NCI-H2081 treated with DMSO at 0.1 percent for 48 hours (cell line): ENCODE data around the gene RAB3GAP1.
"Not testable (repeated sequence)": the region's sequence is repeated elsewhere in the genome, so short reads cannot be mapped to it uniquely, and the experiment has no call there.

Experiments used
- DNase-seq: peaks from one replicate; lab custom pipeline; 2025; lab: John Stamatoyannopoulos, UW

Gene RAB3GAP1

DNA sequence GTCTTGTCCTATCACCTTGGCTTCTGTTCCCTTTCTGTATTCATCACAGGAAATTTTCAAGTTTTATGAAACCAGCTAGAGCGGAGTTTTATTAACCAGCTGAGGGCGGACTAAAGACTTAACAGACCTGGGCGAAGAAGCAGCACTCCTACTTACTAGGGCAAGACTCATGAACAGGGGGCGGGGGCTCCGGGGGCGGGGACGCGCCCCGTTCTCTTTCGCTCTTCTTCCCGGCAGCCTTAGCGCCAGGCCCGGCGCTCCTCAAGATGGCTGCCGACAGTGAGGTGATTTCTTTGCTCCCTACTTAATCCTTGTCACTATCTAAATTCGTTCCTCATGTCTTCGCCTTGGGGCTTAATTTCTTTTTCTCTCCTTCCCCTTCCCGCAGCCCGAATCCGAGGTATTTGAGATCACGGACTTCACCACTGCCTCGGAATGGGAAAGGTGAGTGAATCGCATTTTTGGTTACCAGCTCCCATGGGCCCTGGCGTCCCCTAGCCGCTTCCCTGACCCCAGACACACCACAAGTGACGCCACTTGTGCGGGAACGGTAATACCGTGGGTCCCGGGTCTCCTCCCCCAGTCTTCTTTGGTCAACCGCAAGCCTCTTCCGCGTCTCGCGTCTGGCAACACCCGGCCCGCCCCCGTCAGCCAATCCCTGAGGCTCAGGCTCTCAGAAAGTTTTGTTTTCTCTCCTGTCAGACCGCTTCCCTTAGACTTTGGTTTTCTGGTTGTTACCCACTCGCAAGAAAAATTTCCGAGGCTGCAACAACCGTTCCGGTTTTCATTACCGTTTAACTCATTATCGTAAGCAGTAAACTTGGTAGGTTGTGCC, at the start of gene RAB3GAP1:
RAB3GAP1 (plus strand) TSS at position 251 of the 835 bp plus-strand sequence; CDS start at position 267, 16 bp downstream.
- DNase-seq = peak; percentile 8

DNA sequence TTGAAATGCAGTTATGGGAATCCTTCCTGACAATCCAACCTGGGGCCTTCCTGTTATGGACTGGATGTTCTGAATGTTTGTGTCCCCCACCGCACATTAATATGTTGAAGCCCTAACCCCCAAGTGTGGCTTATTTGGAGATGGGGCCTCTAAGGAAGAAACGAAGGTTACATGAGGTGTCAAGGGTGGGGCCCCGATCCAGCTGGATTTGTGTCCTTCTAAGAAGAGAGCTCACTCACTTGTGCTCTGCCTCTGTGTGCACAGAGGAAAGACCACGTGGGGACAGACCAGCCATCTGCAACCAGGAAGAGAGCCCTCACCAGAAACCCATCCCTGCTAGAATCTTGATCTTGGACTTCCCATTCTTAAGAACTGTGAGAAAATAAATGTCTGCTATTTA, 49.3 kb upstream of the RAB3GAP1 start:
- no peak for DNase-seq

DNA sequence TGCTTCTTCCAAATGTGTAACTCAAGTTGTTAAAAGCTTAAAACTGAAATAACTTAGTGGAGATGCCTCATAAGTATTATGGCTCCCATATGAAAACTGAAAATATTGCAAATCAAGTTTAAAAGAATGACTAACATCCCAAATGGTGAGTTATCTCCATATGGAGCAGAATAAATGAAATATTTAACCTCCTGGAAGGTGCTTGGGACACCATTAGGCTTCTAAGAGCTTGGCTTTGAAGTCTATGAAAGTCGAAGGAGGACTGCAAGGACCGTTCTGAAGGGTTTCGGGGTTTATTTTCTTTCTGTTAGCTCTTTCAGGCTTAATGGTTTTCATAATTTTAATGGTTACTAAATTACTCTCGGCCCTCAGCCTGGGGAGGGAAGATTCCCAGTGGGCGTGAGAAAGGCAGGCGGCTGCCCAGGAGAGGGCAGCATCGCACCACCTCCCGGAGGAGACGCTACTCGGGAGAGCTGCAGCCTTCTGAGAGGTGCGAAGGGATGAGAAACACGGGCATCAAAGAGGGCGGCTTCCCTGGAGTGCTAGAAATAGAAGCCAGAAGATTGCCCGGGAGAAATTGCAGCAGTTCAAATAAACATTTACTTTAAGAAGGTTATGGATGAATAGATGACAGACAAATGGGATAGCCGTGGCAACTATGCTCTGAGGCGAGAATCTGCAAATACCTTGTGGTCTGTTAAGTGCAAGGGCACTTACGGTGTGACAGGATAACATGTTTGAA, 47.9 kb upstream of the RAB3GAP1 start:
- no peak for DNase-seq

DNA sequence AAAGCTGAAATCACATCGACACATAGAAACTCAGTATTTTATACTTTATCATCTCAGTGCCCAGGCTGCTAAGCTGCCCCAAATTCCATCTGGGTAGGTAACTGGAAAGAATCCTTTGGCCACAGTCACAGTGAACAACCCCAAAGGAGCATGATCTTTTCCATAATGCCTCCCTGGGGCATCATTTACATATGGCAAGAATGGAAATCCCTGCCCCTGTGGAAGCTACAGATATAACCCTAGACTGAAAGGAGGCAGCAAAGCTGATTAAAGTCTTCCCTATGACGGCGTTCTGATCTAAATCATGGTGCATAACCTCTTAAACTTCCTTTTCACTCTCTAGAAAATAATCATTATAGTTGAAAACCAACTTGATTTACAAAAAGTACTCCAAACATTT, 46.3 kb upstream of the RAB3GAP1 start:
- DNase-seq = no peak

DNA sequence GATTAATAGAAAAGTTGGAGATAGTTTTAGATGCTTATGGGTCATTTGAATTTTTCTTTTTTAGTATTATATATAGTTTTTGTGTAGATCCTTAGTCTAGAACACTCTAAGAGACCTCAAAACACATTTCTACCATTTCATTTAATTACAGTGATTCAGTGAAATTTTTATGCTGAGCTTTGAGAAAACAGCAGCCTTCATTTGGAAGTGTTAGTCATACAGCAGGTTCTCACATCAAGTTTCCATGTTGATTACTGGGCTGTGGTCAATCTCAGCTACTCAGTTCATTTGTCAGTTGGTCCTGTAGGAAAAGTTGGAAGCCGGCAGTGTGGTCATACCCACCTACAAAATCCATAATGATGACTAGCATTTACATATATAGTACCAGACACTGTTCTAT, 42.8 kb upstream of the RAB3GAP1 start:
- no peak for DNase-seq

DNA sequence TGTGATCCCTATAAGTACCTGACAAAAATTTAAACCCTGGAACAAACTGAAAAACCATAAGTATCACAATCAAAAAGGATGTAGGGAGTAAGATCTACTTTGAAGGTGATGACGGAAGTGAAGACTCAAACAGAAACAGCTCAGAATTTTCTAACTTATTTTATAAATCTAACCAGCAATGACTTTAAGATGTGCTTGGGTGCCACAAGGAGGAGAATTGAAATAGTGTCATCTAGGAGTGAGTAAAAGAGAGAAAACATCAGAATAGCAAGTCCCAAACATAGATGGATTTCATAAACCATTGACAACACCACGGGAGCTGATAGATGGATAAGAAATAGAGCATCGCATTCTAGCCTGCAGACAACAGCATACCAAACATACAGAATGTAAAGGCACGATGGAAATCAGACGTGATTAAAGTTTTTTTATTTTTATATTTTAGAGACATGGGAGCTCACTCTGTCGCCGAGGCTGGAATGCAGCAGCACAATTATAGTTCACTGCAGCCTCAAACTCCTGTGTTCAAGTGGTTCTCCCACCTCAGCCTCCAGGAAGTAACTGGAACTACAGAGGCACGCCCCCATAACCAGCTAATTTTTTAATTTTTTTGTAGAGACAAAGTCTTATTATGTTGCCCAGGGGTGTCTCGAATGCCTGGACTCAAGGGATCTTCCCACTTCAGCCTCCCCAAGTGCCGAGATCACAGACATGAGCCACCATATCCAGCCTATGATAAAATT, 41.7 kb upstream of the RAB3GAP1 start:
- no peak for DNase-seq

DNA sequence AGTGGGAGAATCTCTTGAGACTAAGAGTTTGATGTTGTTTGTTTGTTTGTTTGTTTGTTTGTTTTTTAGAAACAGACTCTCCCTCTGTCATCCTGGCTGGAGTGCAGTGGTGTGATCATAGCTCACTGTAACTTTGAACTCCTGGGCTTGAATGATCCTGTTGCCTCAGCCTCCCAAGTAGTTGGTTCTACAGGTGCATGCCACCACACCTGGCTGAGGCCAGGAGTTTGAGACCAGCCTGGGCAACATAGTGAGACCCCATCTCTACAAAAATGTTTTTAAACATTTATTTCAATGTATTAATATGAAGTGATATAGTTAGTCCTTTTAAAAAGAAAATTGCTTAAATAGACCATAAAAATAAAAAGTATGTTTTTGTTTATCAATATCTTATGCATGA, 40.5 kb upstream of the RAB3GAP1 start:
- no peak for DNase-seq

DNA sequence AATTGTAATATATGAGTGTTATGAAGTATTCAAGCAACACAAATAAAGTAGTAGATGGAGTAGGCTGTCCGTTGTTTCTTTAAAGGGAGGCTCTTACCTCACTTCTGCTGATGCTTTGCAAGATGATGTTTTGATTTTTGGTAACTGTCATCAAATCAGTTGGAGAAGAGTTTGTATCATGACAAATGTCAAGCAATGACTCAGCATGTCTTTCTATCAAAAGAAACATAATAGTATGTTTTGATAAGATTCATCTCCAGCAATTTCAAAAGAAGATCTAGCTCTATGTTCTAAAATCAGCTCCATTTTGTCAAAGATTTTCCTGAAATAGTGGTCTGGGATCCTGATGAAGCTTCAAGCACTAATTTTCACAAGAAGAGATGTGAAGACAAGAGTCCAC, 30.5 kb upstream of the RAB3GAP1 start:
- DNase-seq = no peak

DNA sequence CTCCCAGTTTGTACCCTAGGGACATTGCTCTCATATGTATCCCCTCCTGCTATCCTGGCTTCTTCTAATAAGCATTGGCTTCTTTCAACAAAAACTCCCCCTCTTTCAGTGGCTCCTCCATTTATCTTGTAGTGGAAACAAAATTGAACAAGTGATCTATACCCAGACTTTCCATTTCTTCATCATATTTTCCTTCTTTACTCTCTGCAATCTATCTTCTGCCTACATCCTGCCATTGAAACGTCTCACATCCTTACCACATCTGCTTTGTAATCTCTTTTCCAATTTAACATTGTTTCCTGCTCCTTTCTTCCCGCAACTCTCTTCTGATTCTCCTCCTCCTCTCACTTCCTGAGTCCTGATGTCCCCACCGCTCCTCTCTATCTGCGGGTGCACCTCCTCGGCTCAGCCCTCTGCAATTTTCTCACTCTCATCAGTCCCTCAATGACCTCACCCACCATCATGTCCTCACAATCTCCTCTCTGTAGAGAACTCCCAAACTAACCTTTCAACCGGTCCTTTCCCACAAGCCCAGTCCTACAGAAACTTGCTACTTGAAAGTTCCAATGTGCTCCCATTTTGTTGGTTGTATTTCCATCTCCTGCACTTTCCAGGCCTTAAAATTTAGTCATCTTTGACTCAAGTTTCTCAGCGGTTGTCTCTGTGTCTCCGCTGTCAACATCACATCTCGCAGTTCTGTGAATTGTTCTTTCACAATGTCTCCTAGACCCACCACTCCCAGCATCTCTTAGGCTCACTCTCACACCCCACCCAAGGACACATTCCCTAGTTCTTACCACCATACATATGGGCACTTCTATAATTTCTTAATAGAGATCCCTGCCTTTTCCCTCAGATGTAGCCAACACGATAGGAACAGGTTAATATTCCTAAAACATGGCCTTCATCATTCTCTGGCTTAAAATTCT, 28.9 kb upstream of the RAB3GAP1 start:
- DNase-seq = no peak

DNA sequence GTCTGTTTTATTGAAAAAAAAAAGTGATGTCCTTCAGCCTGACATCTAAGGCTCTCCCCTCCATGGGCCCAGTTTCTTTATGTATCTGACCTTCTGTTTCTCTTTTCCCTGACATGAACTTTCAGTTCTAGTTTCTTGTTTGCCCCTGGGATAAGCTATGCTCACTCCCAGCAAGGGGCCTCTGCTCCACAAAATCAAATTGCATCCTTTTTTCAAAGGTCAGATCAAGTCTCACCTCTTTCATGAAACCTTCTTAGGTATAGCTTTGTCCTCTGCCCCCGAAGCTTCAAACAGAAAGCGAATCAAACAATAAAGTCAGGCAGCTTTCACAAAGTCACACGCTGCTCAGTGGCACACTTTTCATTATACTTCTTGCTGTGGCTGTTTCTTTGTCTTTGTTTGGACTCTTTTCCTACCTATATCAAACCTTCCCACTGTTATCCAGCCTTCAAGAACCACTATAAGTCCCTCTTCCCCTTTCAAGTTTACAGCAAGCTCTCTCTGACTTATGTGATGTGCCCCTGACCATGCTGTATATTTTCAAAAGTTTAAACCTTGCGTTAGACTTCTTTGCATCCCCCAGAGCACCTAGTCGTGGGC, 28.1 kb upstream of the RAB3GAP1 start:
- DNase-seq = no peak

DNA sequence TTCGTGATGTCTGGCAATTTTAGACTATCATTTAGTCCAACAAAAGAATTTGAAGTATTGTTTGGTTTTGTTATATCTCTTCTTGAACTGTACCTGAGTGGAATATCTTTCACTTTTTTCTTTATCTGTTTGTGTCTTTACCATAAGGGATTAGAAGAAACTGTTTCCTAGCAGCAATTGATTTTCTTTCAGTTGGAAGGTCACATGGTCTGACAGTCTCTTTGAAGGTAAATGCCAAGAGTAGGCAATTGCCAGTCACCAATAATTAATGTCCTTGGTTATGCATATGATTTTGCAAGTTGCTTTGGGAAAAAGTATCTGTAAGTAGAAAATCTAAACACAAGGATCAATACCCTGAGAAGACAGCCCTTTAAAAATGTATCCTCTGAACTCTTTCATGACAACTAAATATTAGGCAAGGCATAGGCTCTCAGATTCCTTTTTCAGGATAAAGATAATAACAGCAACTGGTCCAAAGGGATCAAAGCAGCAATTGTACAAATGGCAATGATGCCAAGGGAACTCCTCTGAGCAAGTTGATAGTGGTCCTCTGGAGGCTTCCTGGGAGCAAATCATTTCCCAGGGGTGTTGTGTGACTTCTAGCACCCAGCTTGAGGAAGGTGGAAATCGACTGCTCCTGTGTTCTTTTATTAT, 22.5 kb upstream of the RAB3GAP1 start:
- DNase-seq = no peak

DNA sequence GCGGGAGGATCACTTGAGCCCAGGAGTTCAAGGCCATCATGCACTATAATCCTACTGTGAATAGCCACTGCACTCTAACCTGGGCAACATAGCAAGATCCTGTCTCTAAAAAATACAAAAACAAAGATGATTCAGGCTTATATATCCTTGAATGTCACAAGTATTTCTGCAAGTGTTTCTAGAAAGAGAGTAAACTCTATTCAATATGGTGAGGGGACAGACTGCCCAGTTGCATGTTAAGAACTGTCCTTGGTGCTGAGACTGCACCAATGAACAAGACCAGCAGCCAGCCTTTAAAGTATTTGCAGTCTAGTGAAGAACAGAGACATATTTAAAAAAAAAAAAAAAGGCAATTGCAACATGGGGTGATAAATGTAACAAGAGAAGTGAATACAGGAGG, 21.3 kb upstream of the RAB3GAP1 start:
- DNase-seq = no peak

DNA sequence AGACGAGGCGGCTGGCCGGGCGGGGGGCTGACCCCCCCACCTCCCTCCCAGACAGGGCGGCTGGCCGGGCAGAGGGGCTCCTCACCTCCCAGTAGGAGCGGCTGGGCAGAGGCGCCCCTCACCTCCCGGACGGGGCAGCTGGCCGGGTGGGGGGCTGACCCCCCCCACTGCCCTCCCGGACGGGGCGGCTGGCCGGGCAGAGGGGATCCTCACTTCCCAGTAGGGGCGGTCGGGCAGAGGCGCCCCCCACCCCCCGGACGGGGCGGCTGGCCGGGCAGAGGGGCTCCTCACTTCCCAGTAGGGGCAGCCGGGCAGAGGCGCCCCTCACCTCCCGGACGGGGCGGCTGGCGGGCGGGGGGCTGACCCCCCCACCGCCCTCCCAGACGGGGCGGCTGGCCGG, 18.9 kb upstream of the RAB3GAP1 start:
- DNase-seq = not testable (repeated sequence)

DNA sequence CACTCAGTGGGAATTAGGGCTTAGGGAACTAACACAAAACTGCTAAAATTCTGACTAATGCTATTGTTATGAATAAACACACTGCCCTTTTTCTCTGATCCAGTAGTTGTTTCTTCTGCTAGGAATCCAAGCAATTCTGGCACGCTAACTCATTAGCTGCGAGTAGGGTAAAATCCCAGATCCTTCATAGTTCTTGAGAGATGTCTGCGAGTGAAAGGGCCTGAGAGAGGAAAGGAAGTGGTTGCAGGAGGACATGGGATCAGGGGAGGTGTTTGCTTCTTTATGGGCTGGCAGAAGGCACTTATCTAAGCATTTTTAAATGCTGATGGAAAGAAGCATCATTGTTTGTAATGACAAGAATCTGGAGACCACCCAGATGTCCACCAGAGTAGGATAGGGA, 14.3 kb upstream of the RAB3GAP1 start:
- DNase-seq = no peak

DNA sequence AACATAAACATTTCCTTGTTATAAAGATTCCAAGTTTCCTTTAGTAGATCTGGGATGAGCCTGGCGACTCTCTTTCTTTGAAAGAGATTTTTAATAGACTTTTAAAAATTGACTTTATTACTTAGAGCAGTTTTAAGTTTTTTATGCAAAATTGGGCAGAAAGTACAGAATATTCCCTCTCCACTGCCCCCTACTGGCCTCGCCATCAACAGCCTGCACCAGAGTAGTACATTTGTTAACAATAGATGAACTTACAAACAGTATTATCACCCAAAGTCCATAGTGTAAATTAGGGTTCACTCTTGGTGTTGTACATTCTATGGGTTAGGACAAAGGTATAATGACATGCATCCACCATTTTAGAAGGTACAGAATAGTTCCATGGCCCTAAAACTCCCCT, 8.7 kb upstream of the RAB3GAP1 start:
- DNase-seq = no peak

DNA sequence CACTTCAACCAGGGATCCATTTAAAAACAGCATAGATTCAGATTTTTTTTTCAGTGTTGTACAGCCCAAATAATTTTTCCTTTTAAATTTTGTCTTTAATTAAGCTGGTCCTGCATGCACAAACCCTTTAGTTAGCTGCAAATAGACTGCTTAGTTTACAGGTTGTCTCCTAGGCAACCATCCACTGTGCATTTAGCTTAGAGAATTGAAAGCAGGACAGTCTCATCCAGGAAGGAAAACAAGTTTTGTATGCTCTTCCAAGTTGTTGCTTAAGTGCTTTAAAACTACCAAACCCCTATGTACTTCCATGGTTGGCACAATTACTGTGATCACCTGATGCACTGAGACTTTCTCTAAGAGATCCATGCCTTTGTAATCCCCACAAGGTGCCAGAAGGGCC, 4.8 kb upstream of the RAB3GAP1 start, which contains the start of gene MAP3K19:
MAP3K19 (minus strand) TSS at position 148 of the 400 bp plus-strand sequence. CDS start 22,800 bp downstream, outside the sequence.
- no peak for DNase-seq

DNA sequence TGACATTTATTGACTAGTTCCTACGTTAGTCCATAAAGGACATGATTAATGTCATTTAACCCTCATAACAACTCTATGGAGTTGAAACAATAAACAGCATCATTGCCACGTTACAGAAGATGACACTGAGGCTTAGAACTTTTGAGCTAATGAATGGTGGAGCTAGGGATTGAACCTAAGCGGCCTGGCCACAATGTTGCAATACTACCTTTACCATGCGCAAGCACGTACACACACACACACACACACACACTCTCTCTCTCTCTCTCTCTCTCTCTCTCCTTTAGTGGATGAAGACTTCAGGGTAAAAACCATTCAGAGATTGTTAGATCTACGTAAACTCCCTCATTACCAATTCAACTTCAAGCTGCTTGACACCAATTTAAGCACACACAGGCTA, 4.0 kb upstream of the RAB3GAP1 start:
- no peak for DNase-seq

DNA sequence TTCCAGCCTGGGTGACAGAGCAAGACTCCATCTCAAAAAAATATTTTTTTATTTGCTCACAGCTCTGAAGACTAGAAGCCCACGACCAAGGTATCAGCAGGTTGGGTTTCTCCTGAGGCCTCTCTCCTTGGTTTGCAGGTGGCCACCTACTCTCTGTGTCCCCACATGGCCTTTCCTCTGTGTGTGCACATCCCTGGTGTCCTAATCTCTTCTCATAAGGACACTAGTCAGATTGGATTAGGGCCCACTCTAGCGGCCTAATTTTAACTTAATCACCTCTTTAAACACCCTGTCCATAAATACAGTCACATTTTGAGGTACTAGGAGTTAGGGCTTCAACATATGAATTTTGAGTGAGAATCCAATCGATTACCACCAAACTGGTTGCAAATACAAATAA, 2.0 kb upstream of the RAB3GAP1 start:
- no peak for DNase-seq

DNA sequence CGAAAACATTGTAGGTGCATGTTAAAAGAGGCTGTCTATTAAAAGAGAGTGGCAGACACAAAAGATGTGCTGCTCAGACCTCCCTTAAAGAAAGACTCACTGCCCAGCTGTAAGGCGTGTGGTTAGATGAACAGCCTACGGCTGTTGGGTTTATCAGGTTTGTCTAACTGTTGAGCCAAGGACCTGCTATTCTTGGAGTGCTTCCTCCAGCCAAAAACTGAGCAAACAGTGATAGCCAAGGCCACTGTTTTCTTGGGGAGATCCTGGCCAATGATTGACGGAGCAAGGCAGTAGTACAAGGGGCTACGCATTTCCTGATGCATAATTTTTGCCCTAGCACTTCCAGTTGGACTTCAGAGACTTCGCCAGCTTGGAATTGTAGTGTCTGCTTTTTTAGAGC, 1.4 kb upstream of the RAB3GAP1 start:
- DNase-seq = no peak

DNA sequence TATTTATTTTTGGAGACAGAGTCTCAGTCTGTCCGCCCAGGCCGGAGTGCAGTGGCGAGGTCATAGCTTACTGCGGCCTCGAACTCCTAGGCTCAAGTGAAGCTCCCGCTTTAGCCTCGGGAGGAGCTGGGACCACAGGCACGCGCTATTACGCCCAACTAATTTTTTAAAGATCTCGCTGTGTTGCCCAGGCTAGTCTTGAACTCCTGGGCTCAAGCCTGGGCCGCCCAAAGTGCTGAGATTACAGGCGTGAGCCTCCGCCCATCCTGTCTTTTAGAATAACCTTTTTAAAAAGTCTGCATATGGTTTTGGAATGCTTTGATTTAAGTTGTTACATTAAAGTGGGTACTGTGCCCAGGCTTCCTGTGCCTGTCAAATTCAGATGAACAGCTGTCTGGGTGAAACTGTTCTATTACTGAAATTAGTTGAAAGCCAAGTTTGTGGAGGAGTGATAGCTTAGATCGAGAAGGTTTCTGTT, 944 bp downstream of the RAB3GAP1 start:
- no peak for DNase-seq
